Caco-2 (cell line): Measurements from ENCODE around the gene CACNA1C. TPM values are rescaled to one million over a fixed set of nuclear protein-coding genes. Genes with fewer than 3 reads are reported as not detected.
"Not testable (repeated sequence)": the region's sequence is repeated elsewhere in the genome, so short reads cannot be mapped to it uniquely, and the experiment has no call there.

Experiments
- BruUV-seq: library from RNA; stranded (reverse); fragments of 400-500 nt; replicated peaks from 2 replicates; lab custom pipeline; 2021; lab: Mats Ljungman, UMichigan
- CTCF ChIA-PET: fragments of 300-600 bp; sonication (Branson Sonifier 250); formaldehyde crosslinking; loops from one replicate; lab custom pipeline; 2022; ENCODE audit warnings: antibody characterized with exemption; lab: Charles Lee
- POLR2A ChIA-PET: fragments of 300-600 bp; sonication (Branson Sonifier 250); formaldehyde crosslinking; loops from one replicate; lab custom pipeline; 2022; ENCODE audit warnings: antibody characterized with exemption; lab: Charles Lee
- DNase-seq, 2 experiments: peaks; one replicate each; pipeline versions ENCODE4 v3.0.0 to v3.0.0-alpha.2; 2020 to 2022
- H3K27me3 ChIP-seq: replicated peaks from 2 replicates; pipeline ENCODE4 v1.6.0; 2011; ENCODE audit warnings: low read length; ENCODE audit not compliant: control insufficient read depth, insufficient read depth
- H3K36me3 ChIP-seq: 2 replicates; pipeline ENCODE4 v1.5.1; 2011; ENCODE audit warnings: low read length; ENCODE audit not compliant: control insufficient read depth, insufficient read depth
- H3K4me1 ChIP-seq: fragments of 250-450 bp; sonication (Bioruptor Pico); 2 replicates; pipeline ENCODE4 v1.5.1; 2020; ENCODE audit warnings: mild to moderate bottlenecking
- H3K4me3 ChIP-seq: 2 replicates; pipeline ENCODE4 v1.5.1; 2011; ENCODE audit warnings: low read depth, mild to moderate bottlenecking, control low read depth, low read length
- H3K9me3 ChIP-seq: fragments of 250-450 bp; sonication (Bioruptor Pico); 2 replicates; pipeline ENCODE4 v1.5.1; 2020; ENCODE audit warnings: mild to moderate bottlenecking, moderate library complexity
- H3K27ac Mint-ChIP-seq: one replicate; pipeline ENCODE4 v1.8.0; 2022; ENCODE audit warnings: mixed read lengths; ENCODE audit not compliant: unreplicated experiment
- H3K27me3 Mint-ChIP-seq: one replicate; pipeline ENCODE4 v1.8.0; 2022; ENCODE audit warnings: mixed read lengths; ENCODE audit not compliant: insufficient read depth, unreplicated experiment
- H3K36me3 Mint-ChIP-seq: one replicate; pipeline ENCODE4 v1.8.0; 2022; ENCODE audit warnings: mild to moderate bottlenecking, mixed read lengths; ENCODE audit not compliant: insufficient read depth, unreplicated experiment
- H3K4me1 Mint-ChIP-seq: one replicate; pipeline ENCODE4 v1.8.0; 2022; ENCODE audit warnings: low read depth, mixed read lengths; ENCODE audit not compliant: unreplicated experiment
- H3K4me3 Mint-ChIP-seq: one replicate; pipeline ENCODE4 v1.8.0; 2022; ENCODE audit warnings: mild to moderate bottlenecking, moderate library complexity, mixed read lengths; ENCODE audit not compliant: unreplicated experiment
- H3K9me3 Mint-ChIP-seq: one replicate; pipeline ENCODE4 v1.8.0; 2022; ENCODE audit warnings: mixed read lengths; ENCODE audit not compliant: unreplicated experiment
- intact Hi-C: fragments of 100-400 bp; cut with micrococcal nuclease; formaldehyde crosslinking; loops from one replicate; pipeline ENCODE4 v1.10.0; 2022; ENCODE audit not compliant: unreplicated experiment
- total RNA-seq: library from RNA; stranded (reverse); gene quantifications from 2 replicates; pipeline ENCODE4 v1.2.3, GENCODE V29; 2022
- TF ChIP-seq, protein P1 (sequence below), 2 experiments: fragments of 200-600 bp in 1 of 2; IDR thresholded peaks; 1 replicate in 1 of 2; 2 replicates in 1 of 2; pipeline versions ENCODE4 v1.5.1 to v1.8.0; 2011 to 2022; ENCODE audit warnings: antibody characterized with exemption in 1 of 2, control low read depth in 1 of 2, inconsistent platforms in 1 of 2, low read depth in 1 of 2, low read length in 1 of 2, mild to moderate bottlenecking in 1 of 2, moderate library complexity in 1 of 2; ENCODE audit not compliant: insufficient read depth in 1 of 2, severe bottlenecking in 1 of 2, unreplicated experiment in 1 of 2

The CACNA1C gene
- total RNA-seq, 1 experiment from 2014 or later = not detected

GRCh38 chr12:2739069-2739468 is 686.3 kb downstream of the CACNA1C start:
- ChIA-PET POLR2A (no interaction called here), CTCF (no interaction called here)
- Mint-ChIP-seq H3K9me3 (no peaks in the 10 kb centered on the region), H3K27me3 (peaks cover 32% of the 10 kb centered on the region), H3K4me1 (no peaks in the 10 kb centered on the region), H3K36me3 (no peaks in the 10 kb centered on the region), H3K27ac (no peak overlapping the region), H3K4me3 (no peak overlapping the region)
- no TSS peak for BruUV-seq
- no peak for DNase-seq
- intact Hi-C loops = no loop called here
- Histone ChIP-seq H3K27me3 (peaks cover 1% of the 10 kb centered on the region), H3K9me3 (no peaks in the 10 kb centered on the region), H3K4me3 (no peak overlapping the region), H3K4me1 (no peaks in the 10 kb centered on the region), H3K36me3 (no peaks in the 10 kb centered on the region)
- TF ChIP-seq, protein P1, sequence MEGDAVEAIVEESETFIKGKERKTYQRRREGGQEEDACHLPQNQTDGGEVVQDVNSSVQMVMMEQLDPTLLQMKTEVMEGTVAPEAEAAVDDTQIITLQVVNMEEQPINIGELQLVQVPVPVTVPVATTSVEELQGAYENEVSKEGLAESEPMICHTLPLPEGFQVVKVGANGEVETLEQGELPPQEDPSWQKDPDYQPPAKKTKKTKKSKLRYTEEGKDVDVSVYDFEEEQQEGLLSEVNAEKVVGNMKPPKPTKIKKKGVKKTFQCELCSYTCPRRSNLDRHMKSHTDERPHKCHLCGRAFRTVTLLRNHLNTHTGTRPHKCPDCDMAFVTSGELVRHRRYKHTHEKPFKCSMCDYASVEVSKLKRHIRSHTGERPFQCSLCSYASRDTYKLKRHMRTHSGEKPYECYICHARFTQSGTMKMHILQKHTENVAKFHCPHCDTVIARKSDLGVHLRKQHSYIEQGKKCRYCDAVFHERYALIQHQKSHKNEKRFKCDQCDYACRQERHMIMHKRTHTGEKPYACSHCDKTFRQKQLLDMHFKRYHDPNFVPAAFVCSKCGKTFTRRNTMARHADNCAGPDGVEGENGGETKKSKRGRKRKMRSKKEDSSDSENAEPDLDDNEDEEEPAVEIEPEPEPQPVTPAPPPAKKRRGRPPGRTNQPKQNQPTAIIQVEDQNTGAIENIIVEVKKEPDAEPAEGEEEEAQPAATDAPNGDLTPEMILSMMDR (IDR thresholded peaks at IDR 0.05; ENCODE audit: insufficient read depth in 1 of 2, low read depth in 1 of 2, low read length in 1 of 2, severe bottlenecking in 1 of 2, unreplicated experiment in 1 of 2) = no peak

GRCh38 chr12:2739832-2740641 is 687.2 kb downstream of the CACNA1C start:
- peaks cover 29% of the 10 kb centered on the region for H3K27me3 Mint-ChIP-seq
- no peak overlapping the region for H3K27ac Mint-ChIP-seq
- H3K27me3 ChIP-seq = peaks cover 1% of the 10 kb centered on the region

GRCh38 chr12:2742037-2742436 is 689.2 kb downstream of the CACNA1C start:
- intact Hi-C loops, H3K4me3 ChIP-seq, DNase-seq, H3K4me1 Mint-ChIP-seq, H3K36me3 Mint-ChIP-seq, CTCF ChIA-PET, H3K9me3 ChIP-seq, H3K4me3 Mint-ChIP-seq, H3K4me1 ChIP-seq, H3K9me3 Mint-ChIP-seq, POLR2A ChIA-PET, BruUV-seq, H3K27ac Mint-ChIP-seq, H3K27me3 ChIP-seq, H3K36me3 ChIP-seq: not testable (repeated sequence)
- H3K27me3 Mint-ChIP-seq = peaks cover 32% of the 10 kb centered on the region

More at GRCh38 chr12:2739832-2740641, 687.2 kb downstream of the CACNA1C start:
- no peaks in the 10 kb centered on the region for H3K9me3 ChIP-seq
- POLR2A ChIA-PET = interaction anchor here (0.5 kb wide), 1 partner anchor 68 kb away, joined by 5 read pairs; no protein-coding TSS in a partner anchor
- H3K4me3 Mint-ChIP-seq = no peak overlapping the region
- H3K9me3 Mint-ChIP-seq = no peaks in the 10 kb centered on the region
- H3K4me3 ChIP-seq = no peak overlapping the region
- intact Hi-C loops = loop anchor here (1.0 kb wide), 2 partner anchors 44 to 73 kb away; no protein-coding TSS in a partner anchor
- H3K4me1 Mint-ChIP-seq = no peaks in the 10 kb centered on the region
- TF ChIP-seq, protein P1 (IDR thresholded peaks at IDR 0.05; ENCODE audit: insufficient read depth in 1 of 2, low read depth in 1 of 2, low read length in 1 of 2, severe bottlenecking in 1 of 2, unreplicated experiment in 1 of 2) = peak; percentile 78 to 82
- peak in 1 of 2 experiments; percentile 64 for DNase-seq
- CTCF ChIA-PET = interaction anchor here (0.6 to 2.3 kb wide), 5 partner anchors 10 to 110 kb away, joined by 3 to 28 read pairs (median 4); partner anchors contain the start of gene ITFG2
- H3K36me3 Mint-ChIP-seq = no peaks in the 10 kb centered on the region
- BruUV-seq = no TSS peak
- H3K4me1 ChIP-seq = no peaks in the 10 kb centered on the region
- no peaks in the 10 kb centered on the region for H3K36me3 ChIP-seq
